Esophagus squamous epithelium (tissue), 5 donors: Measurements from ENCODE around the gene LOXHD1. TPM values are rescaled to one million over a fixed set of nuclear protein-coding genes. Genes with fewer than 3 reads are reported as not detected.

Source experiments
- DNase-seq: peaks from one replicate; lab custom pipeline; 2025; lab: John Stamatoyannopoulos, UW
- H3K27ac ChIP-seq, 4 donors: fragments of 200-600 bp; sonication (generic); one replicate each; pipeline ENCODE4 v1.5.1; 2016 to 2019; ENCODE audit warnings: mild to moderate bottlenecking in 1 of 4
- H3K27me3 ChIP-seq, 4 donors: fragments of 200-600 bp; sonication (generic); 1 replicate in 3 of 4; 2 replicates in 1 of 4; pipeline versions ENCODE4 v1.5.1 to v1.6.0; 2017 to 2021; ENCODE audit warnings: antibody characterized with exemption in 1 of 4
- H3K36me3 ChIP-seq, 3 donors: fragments of 200-600 bp; sonication (generic); one replicate each; pipeline ENCODE4 v1.5.1; 2016 to 2019
- H3K4me1 ChIP-seq, 3 donors: fragments of 200-600 bp; sonication (generic); one replicate each; pipeline ENCODE4 v1.5.1; 2017 to 2019
- H3K4me3 ChIP-seq, 4 donors: fragments of 200-600 bp; sonication (generic); 1 replicate in 3 of 4; 2 replicates in 1 of 4; pipeline ENCODE4 v1.5.1; 2016 to 2019; ENCODE audit warnings: mild to moderate bottlenecking in 2 of 4, moderate library complexity in 1 of 4
- H3K9me3 ChIP-seq, 3 donors: fragments of 200-600 bp; sonication (generic); one replicate each; pipeline ENCODE4 v1.5.1; 2016 to 2019
- CTCF ChIP-seq, 6 experiments: fragments of 450-650 bp in 4 of 6; fragments of 200-600 bp in 2 of 6; sonication (generic) in 2 of 6; IDR thresholded peaks; one replicate each; pipeline ENCODE4 v1.5.1; 2016 to 2019; ENCODE audit warnings: antibody characterized with exemption in 6 of 6, mild to moderate bottlenecking in 4 of 6, moderate library complexity in 4 of 6
- POLR2A ChIP-seq, 4 donors: fragments of 450-650 bp; IDR thresholded peaks; one replicate each; pipeline ENCODE4 v1.6.1; 2017; ENCODE audit warnings: antibody characterized with exemption in 4 of 4, mild to moderate bottlenecking in 4 of 4, moderate library complexity in 3 of 4
- WGBS, 2 donors: methylation state at CpG; one replicate each; pipeline ENCODE4 v1.1.5; 2018; 5-methylcytosine and 5-hydroxymethylcytosine counted together
- intact Hi-C: fragments of 100-400 bp; cut with DNase I; formaldehyde crosslinking; loops from one replicate; pipeline ENCODE4 v1.15.0; 2022
- total RNA-seq, 4 donors: library from RNA; depleted of rRNA; stranded (reverse); fragments of >200 nt; gene quantifications; one replicate each; pipeline ENCODE4 v1.1.0, GENCODE V29; 2016
- donor health status: DM: yes; HTN: yes; CAD: no.

LOXHD1 gene
- total RNA-seq, 4 donors from 2014 or later, result 0.19 TPM; not detected in 3

- Histone ChIP-seq H3K4me1 (no peaks in the 10 kb centered on the region), H3K27me3 (peaks cover 0 to 5% (median 0%) of the 10 kb centered on the region in 4 donors), H3K36me3 (no peaks in the 10 kb centered on the region), H3K9me3 (peaks cover 0 to 16% (median 7%) of the 10 kb centered on the region in 3 donors), H3K4me3 (no peak overlapping the region), H3K27ac (no peak overlapping the region)
- no peak for DNase-seq
- TF ChIP-seq CTCF (IDR thresholded peaks at IDR 0.05), result no peak
- no peak for TF ChIP-seq POLR2A (IDR thresholded peaks at IDR 0.05)
- WGBS, 2 donors, result 75 to 93% methylated on average over 3 of the region's 3 CpGs
- intact Hi-C loops, result no loop called here
These were observed 73.3 kb downstream of the LOXHD1 start for GRCh38 chr18:46583711-46584110.

- Histone ChIP-seq H3K36me3 (no peaks in the 10 kb centered on the region), H3K4me1 (no peaks in the 10 kb centered on the region), H3K9me3 (peaks cover 0 to 16% (median 7%) of the 10 kb centered on the region in 3 donors), H3K27ac (no peak overlapping the region), H3K27me3 (peaks cover 0 to 8% (median 0%) of the 10 kb centered on the region in 4 donors), H3K4me3 (no peak overlapping the region)
- DNase-seq, result no peak
- intact Hi-C loops, result no loop called here
- no peak for TF ChIP-seq CTCF (IDR thresholded peaks at IDR 0.05)
- TF ChIP-seq POLR2A (IDR thresholded peaks at IDR 0.05), result no peak
These were observed 75.4 kb downstream of the LOXHD1 start for GRCh38 chr18:46581648-46582047.

- no peaks in the 10 kb centered on the region for H3K36me3 ChIP-seq
- no peak for TF ChIP-seq CTCF (IDR thresholded peaks at IDR 0.05)
- no peak for TF ChIP-seq POLR2A (IDR thresholded peaks at IDR 0.05)
- peaks cover 0 to 8% (median 0%) of the 10 kb centered on the region in 4 donors for H3K27me3 ChIP-seq
- intact Hi-C loops, result no loop called here
- H3K4me1 ChIP-seq, result no peaks in the 10 kb centered on the region
- H3K27ac ChIP-seq, result no peak overlapping the region
- WGBS, 2 donors, result 83 to 89% methylated on average over 1 to 2 of the region's 2 CpGs
- no peak for DNase-seq
- H3K4me3 ChIP-seq, result no peak overlapping the region
- H3K9me3 ChIP-seq, result peaks cover 0 to 16% (median 7%) of the 10 kb centered on the region in 3 donors
These were observed 78.0 kb downstream of the LOXHD1 start for GRCh38 chr18:46578987-46579386.

- H3K27me3 ChIP-seq, result peaks cover 0 to 8% (median 0%) of the 10 kb centered on the region in 4 donors
- intact Hi-C loops, result no loop called here
- no peak overlapping the region for H3K27ac ChIP-seq
- peaks cover 0 to 16% (median 7%) of the 10 kb centered on the region in 3 donors for H3K9me3 ChIP-seq
- TF ChIP-seq POLR2A (IDR thresholded peaks at IDR 0.05) (no peak), CTCF (IDR thresholded peaks at IDR 0.05) (no peak)
- no peak for DNase-seq
- H3K36me3 ChIP-seq, result no peaks in the 10 kb centered on the region
- H3K4me3 ChIP-seq, result no peak overlapping the region
- no peaks in the 10 kb centered on the region for H3K4me1 ChIP-seq
- 64 to 79% methylated on average over 1 to 11 of the region's 11 CpGs for WGBS, 2 donors
These were observed 79.5 kb downstream of the LOXHD1 start for GRCh38 chr18:46577546-46577945.

GRCh38 chr18:46575851-46576250 is 81.2 kb downstream of the LOXHD1 start:
- no peaks in the 10 kb centered on the region for H3K4me1 ChIP-seq
- 90 to 95% methylated on average over 6 of the region's 6 CpGs for WGBS, 2 donors
- peaks cover 0 to 3% (median 1%) of the 10 kb centered on the region in 3 donors for H3K9me3 ChIP-seq
- intact Hi-C loops, result no loop called here
- no peaks in the 10 kb centered on the region for H3K36me3 ChIP-seq
- peaks cover 0 to 8% (median 0%) of the 10 kb centered on the region in 4 donors for H3K27me3 ChIP-seq
- H3K27ac ChIP-seq, result no peak overlapping the region
- H3K4me3 ChIP-seq, result no peak overlapping the region
- TF ChIP-seq CTCF (IDR thresholded peaks at IDR 0.05) (no peak), POLR2A (IDR thresholded peaks at IDR 0.05) (no peak)
- DNase-seq, result no peak
